ENCODE measurements around the gene KCNQ1. TPM values are rescaled to one million over a fixed set of nuclear protein-coding genes. Genes with fewer than 3 reads are reported as not detected.
A peak's percentile ranks its signal among the peaks of the same experiment; 100 is the strongest.

KCNQ1 gene
- total and polyA plus RNA-seq, 2 of the 13 experiments (the other 11 are each of a cell fraction or from before 2014, with no cell fraction given): 0.02 to 0.08 TPM

DNA sequence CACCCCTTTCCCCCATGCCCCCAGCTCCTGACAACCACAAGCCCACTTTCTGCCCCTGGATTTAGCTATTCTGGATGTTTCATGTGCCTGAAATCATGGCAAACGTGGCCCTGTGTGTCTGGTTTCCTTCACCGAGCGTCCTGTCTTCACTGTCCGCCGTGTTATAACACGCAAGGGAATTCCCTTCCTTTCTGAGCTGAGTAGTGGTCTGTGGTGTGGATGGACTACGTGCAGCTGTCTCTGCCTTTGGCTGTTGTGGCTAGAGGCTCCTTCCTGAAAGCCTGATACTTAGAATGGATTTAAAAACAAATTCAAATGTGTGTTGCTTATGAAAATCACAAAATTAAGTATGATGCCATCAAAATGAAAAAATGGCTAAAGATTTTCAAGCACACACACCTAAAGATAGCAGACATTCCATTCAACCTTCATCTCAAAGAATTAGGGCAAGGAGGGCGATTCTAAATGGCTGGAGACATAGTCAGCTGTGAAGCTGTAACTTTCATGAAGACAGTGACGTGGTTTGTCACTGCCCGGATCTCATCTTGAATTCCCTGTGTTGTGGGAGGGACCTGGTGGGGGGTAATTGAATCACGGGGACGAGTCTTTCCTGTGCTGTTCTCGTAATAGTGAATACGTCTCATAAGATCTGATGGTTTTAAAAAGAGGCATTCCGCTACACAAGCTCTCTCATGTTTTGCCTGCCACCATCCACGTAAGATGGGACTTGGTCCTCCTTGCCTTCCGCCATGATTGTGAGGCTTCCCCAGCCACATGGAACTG is 30.5 kb downstream of the KCNQ1 start:
- BruUV-seq (replicated peaks): no TSS peak
- CTCF ChIA-PET (ENCODE audit: low intra/inter-chr PET ratio, low total read pairs): no interaction called here

More for the DNA sequence above, 30.5 kb downstream of the KCNQ1 start:
- WGBS (ENCODE audit: low lambda C conversion rate): 30% methylated on average over 17 of the region's 17 CpGs
- TF ChIP-seq, protein P1, sequence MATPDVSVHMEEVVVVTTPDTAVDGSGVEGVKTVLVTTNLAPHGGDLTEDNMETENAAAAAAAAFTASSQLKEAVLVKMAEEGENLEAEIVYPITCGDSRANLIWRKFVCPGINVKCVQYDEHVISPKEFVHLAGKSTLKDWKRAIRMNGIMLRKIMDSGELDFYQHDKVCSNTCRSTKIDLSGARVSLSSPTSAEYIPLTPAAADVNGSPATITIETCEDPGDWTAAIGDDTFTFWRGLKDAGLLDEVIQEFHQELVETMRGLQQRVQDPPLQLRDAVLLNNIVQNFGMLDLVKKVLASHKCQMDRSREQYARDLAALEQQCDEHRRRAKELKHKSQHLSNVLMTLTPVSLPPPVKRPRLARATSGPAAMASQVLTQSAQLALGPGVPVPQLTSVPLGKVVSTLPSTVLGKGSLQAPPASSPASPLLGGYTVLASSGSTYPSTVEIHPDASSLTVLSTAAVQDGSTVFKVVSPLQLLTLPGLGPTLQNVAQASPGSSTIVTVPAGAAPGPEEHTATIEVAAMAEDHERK (CRISPR knock-in tag; IDR thresholded peaks at IDR 0.05; ENCODE audit: low read depth): no peak
- TF ChIP-seq RXRB (CRISPR knock-in tag; IDR thresholded peaks at IDR 0.05; ENCODE audit: borderline replicate concordance): no peak
- TF ChIP-seq PAWR (CRISPR knock-in tag; IDR thresholded peaks at IDR 0.05; ENCODE audit: borderline replicate concordance): no peak
- TF ChIP-seq, protein P2, sequence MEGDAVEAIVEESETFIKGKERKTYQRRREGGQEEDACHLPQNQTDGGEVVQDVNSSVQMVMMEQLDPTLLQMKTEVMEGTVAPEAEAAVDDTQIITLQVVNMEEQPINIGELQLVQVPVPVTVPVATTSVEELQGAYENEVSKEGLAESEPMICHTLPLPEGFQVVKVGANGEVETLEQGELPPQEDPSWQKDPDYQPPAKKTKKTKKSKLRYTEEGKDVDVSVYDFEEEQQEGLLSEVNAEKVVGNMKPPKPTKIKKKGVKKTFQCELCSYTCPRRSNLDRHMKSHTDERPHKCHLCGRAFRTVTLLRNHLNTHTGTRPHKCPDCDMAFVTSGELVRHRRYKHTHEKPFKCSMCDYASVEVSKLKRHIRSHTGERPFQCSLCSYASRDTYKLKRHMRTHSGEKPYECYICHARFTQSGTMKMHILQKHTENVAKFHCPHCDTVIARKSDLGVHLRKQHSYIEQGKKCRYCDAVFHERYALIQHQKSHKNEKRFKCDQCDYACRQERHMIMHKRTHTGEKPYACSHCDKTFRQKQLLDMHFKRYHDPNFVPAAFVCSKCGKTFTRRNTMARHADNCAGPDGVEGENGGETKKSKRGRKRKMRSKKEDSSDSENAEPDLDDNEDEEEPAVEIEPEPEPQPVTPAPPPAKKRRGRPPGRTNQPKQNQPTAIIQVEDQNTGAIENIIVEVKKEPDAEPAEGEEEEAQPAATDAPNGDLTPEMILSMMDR (CRISPR knock-in tag; IDR thresholded peaks at IDR 0.05): no peak
- 0 out of 2 replicates have a peak, but pooled peaks have one; percentile 7 for TF ChIP-seq CREB1 (IDR thresholded peaks at IDR 0.05)
- no peak for TF ChIP-seq CREB1 (CRISPR knock-in tag; IDR thresholded peaks at IDR 0.05)
- no peak for TF ChIP-seq ZNF160 (CRISPR knock-in tag; IDR thresholded peaks at IDR 0.05)
- no peak for TF ChIP-seq HNRNPH1 (optimal IDR thresholded peaks at IDR 0.05; ENCODE audit: low read depth, low read length)
- no peak for TF ChIP-seq RFX3 (CRISPR knock-in tag; IDR thresholded peaks at IDR 0.05)
- Histone ChIP-seq H3K27me3 (ENCODE audit: control insufficient read depth in 1 of 2, insufficient read depth in 2 of 2, low read length in 2 of 2) (peaks cover 9 to 39% of the 10 kb centered on the region in 2 experiments; a peak in 4 of 5 replicates), H3K27ac (ENCODE audit: extremely low read length, insufficient read depth, low read length) (no peak overlapping the region), H3K4me2 (ENCODE audit: low read depth, low read length) (no peak overlapping the region), H2AFZ (ENCODE audit: low read length) (no peak overlapping the region), H3K36me3 (replicated peaks in 1 of 2; ENCODE audit: control insufficient read depth in 1 of 2, insufficient read depth in 2 of 2, low read length in 2 of 2) (no peaks in the 10 kb centered on the region), H4K20me1 (ENCODE audit: insufficient read depth, low read length) (no peaks in the 10 kb centered on the region), H3K9ac (ENCODE audit: insufficient read depth, low read depth, low read length) (no peak overlapping the region), H3K4me1 (ENCODE audit: insufficient read depth, low read length) (no peaks in the 10 kb centered on the region), H3K79me2 (ENCODE audit: insufficient read depth, low read length) (no peaks in the 10 kb centered on the region), H3K9me3 (ENCODE audit: low read length) (peaks cover under 1% of the 10 kb centered on the region; the same call in 1 of the 2 replicates), H3K4me3 (replicated peaks in 1 of 3; ENCODE audit: insufficient read depth in 1 of 3, low read depth in 2 of 3, low read length in 3 of 3) (no peak overlapping the region)
- DNase-seq (ENCODE audit: low spot score): no peak
- intact Hi-C loops (cut with micrococcal nuclease; ENCODE audit: unreplicated experiment) (no loop called here), in situ Hi-C loops (cut with HindIII; ENCODE audit: extremely low pct_ligation_motif_present, low pct_unique_long_range_greater_than_20kb) (no loop called here)
- POLR2A ChIA-PET: no interaction called here
- no peak for ATAC-seq
- no peak for FAIRE-seq

All from HepG2 (cell line).